GM12878 (cell line): ENCODE data around the gene EXOSC1. TPM values are rescaled to one million over a fixed set of nuclear protein-coding genes. Genes with fewer than 3 reads are reported as not detected.
A peak's percentile ranks its signal among the peaks of the same experiment; 100 is the strongest.

ENCODE experiments used
- ATAC-seq: fragments of 200-7000 bp; cut with Tn5 transposase; 3 replicates; pipeline ENCODE4 v1.9.1; 2020; ENCODE audit warnings: mild to moderate bottlenecking, moderate library complexity
- BruUV-seq: library from RNA; stranded (reverse); fragments of 400-500 nt; replicated peaks from 2 replicates; lab custom pipeline; 2021; lab: Mats Ljungman, UMichigan
- CTCF ChIA-PET: fragments of 300-600 bp; sonication (Branson Sonifier 250); formaldehyde crosslinking; extraction: SDS; loops from one replicate; lab custom pipeline; 2021; ENCODE audit warnings: inconsistent platforms; lab: Yijun Ruan, JAX
- POLR2A ChIA-PET: fragments of 350-600 bp; formaldehyde crosslinking; extraction: SDS; loops from one replicate; lab custom pipeline; 2021; ENCODE audit warnings: inconsistent platforms; lab: Charles Lee
- RAD21 ChIA-PET: fragments of 300-600 bp; sonication (Branson Sonifier 250); formaldehyde crosslinking; loops from one replicate; lab custom pipeline; 2023; ENCODE audit warnings: antibody characterized with exemption; ENCODE audit not compliant: unreplicated experiment; lab: Charles Lee
- SMC1A ChIA-PET: fragments of 300-600 bp; sonication (Branson Sonifier 250); formaldehyde crosslinking; loops from one replicate; lab custom pipeline; 2023; ENCODE audit not compliant: unreplicated experiment, uncharacterized antibody; lab: Charles Lee
- DNase-seq: peaks from one replicate; pipeline ENCODE4 v3.0.0-alpha.2; 2011; ENCODE audit warnings: low read depth, low spot score
- FAIRE-seq: peaks from 3 replicates; lab custom pipeline; 2011; peaks lifted over from hg19 to GRCh38; lab: Jason Lieb, UNC
- H2AFZ ChIP-seq: 2 replicates; pipeline ENCODE4 v1.6.0; 2011; ENCODE audit warnings: low read depth, low read length, control low read depth; ENCODE audit not compliant: control insufficient read depth
- H3K27ac ChIP-seq: 2 replicates; pipeline ENCODE4 v1.5.1; 2011; ENCODE audit warnings: control low read depth; ENCODE audit not compliant: control insufficient read depth, insufficient read depth
- H3K27me3 ChIP-seq, 2 experiments: replicated peaks in 1 of 2; 2 replicates each; pipeline versions ENCODE4 v1.6.0 to v1.6.1; 2011; ENCODE audit warnings: low read length in 1 of 2; ENCODE audit not compliant: control insufficient read depth in 2 of 2, insufficient read depth in 2 of 2
- H3K36me3 ChIP-seq, 2 experiments: 2 replicates each; pipeline ENCODE4 v1.5.1; 2011; ENCODE audit warnings: low read length in 1 of 2; ENCODE audit not compliant: control insufficient read depth in 2 of 2, insufficient read depth in 2 of 2
- H3K4me1 ChIP-seq: 2 replicates; pipeline ENCODE4 v1.6.1; 2011; ENCODE audit warnings: mild to moderate bottlenecking, low read length, moderate library complexity, mixed read lengths; ENCODE audit not compliant: control insufficient read depth, insufficient read depth
- H3K4me2 ChIP-seq: 2 replicates; pipeline ENCODE4 v1.6.0; 2011; ENCODE audit warnings: control low read depth; ENCODE audit not compliant: control insufficient read depth, insufficient read depth
- H3K4me3 ChIP-seq: fragments of 200-600 bp; sonication (generic); 2 replicates; pipeline ENCODE4 v1.5.1; 2016
- H3K79me2 ChIP-seq: 2 replicates; pipeline ENCODE4 v1.6.0; 2011; ENCODE audit warnings: low read length; ENCODE audit not compliant: control insufficient read depth, insufficient read depth
- H3K9ac ChIP-seq: 2 replicates; pipeline ENCODE4 v1.8.0; 2011; ENCODE audit warnings: low read length, control low read depth, mixed read lengths; ENCODE audit not compliant: control insufficient read depth, insufficient read depth
- H3K9me3 ChIP-seq: replicated peaks from 3 replicates; pipeline ENCODE4 v1.5.1; 2011; ENCODE audit warnings: mild to moderate bottlenecking, low read length; ENCODE audit not compliant: control insufficient read depth, insufficient read depth
- H4K20me1 ChIP-seq: 2 replicates; pipeline ENCODE4 v1.6.0; 2011; ENCODE audit not compliant: control insufficient read depth, insufficient read depth
- CUX1 ChIP-seq: IDR thresholded peaks from 2 replicates; pipeline ENCODE4 v1.6.1; 2012; ENCODE audit warnings: improper control_type of control experiment, low read depth, low read length; ENCODE audit not compliant: insufficient replicate concordance
- ELK1 ChIP-seq: IDR thresholded peaks from 2 replicates; pipeline ENCODE4 v1.6.1; 2012; ENCODE audit warnings: low read depth, low read length, improper control_type of control experiment
- EP300 ChIP-seq, 2 experiments: fragments of 150-350 bp in 1 of 2; IDR thresholded peaks; 2 replicates each; pipeline ENCODE4 v1.6.1; 2011 to 2012; ENCODE audit warnings: low read depth in 2 of 2, low read length in 2 of 2, borderline replicate concordance in 1 of 2, improper control_type of control experiment in 1 of 2, inconsistent platforms in 1 of 2; ENCODE audit not compliant: control insufficient read depth in 1 of 2
- JUNB ChIP-seq: IDR thresholded peaks from 2 replicates; pipeline ENCODE4 v1.6.1; 2016; ENCODE audit warnings: antibody characterized with exemption, mild to moderate bottlenecking
- JUND ChIP-seq: IDR thresholded peaks from 2 replicates; pipeline ENCODE4 v1.6.1; 2012; ENCODE audit warnings: low read depth, mild to moderate bottlenecking, low read length, improper control_type of control experiment, moderate library complexity
- MXI1 ChIP-seq: fragments of 150-350 bp; IDR thresholded peaks from 2 replicates; pipeline ENCODE4 v1.6.1; 2011; ENCODE audit warnings: low read depth, mild to moderate bottlenecking, inconsistent platforms, low read length, improper control_type of control experiment
- PAX5 ChIP-seq: IDR thresholded peaks from 2 replicates; pipeline ENCODE4 v1.6.1; 2011; ENCODE audit warnings: low read depth, low read length, borderline replicate concordance
- SUPT20H ChIP-seq: IDR thresholded peaks from 2 replicates; pipeline ENCODE4 v1.6.1; 2011; ENCODE audit warnings: low read depth, mild to moderate bottlenecking, low read length, moderate library complexity, borderline replicate concordance; ENCODE audit not compliant: control insufficient read depth
- TCF7 ChIP-seq: IDR thresholded peaks from 2 replicates; pipeline ENCODE4 v1.6.1; 2014; ENCODE audit warnings: antibody characterized with exemption, borderline replicate concordance
- ZNF592 ChIP-seq: fragments of 450-650 bp; IDR thresholded peaks from 2 replicates; pipeline ENCODE4 v1.6.1; 2017; ENCODE audit warnings: mild to moderate bottlenecking, moderate library complexity
- WGBS: methylation state at CpG from one replicate; pipeline ENCODE4 v1.1.6; 2016; ENCODE audit warnings: low lambda C conversion rate; ENCODE audit not compliant: insufficient replicate concordance, insufficient coverage; ENCODE audit errors: missing lambda C conversion rate; 5-methylcytosine and 5-hydroxymethylcytosine counted together
- in situ Hi-C: fragments of 300-500 bp; cut with MboI; formaldehyde crosslinking; loops from 9 replicates; pipeline ENCODE4 v1.14.3; 2018; ENCODE audit warnings: mixed read lengths
- intact Hi-C: fragments of 100-400 bp; cut with micrococcal nuclease; formaldehyde crosslinking; loops from one replicate; pipeline ENCODE4 v1.14.2; 2022; ENCODE audit not compliant: unreplicated experiment
- polyA plus RNA-seq, 11 experiments: library from polyadenylated mRNA; depleted of rRNA in 4 of 11; unstranded in 6 of 11; stranded (reverse) in 5 of 11; fragments of >200 nt; fragmentation: Nextera tagmentation in 4 of 11; fragmentation: Illumina TruSeq in 1 of 11; extraction: Ambion mirVana in 4 of 11; extraction: Trizol in 1 of 11; gene quantifications; 1 replicate in 1 of 11; 2 replicates in 10 of 11; pipeline versions ENCODE4 v1.2.1 to v1.2.3, GENCODE V29; 2011 to 2016; ENCODE audit warnings: inconsistent platforms in 2 of 11, missing spikeins in 2 of 11, low read depth in 1 of 11
- total RNA-seq, 4 experiments: library from RNA; depleted of rRNA in 3 of 4; stranded (reverse); fragments of >200 nt in 3 of 4; fragmentation: Illumina TruSeq in 1 of 4; extraction: Trizol in 1 of 4; gene quantifications; 2 replicates each; pipeline versions ENCODE4 v1.2.1 to v1.2.3, GENCODE V29; 2013 to 2021

Gene EXOSC1
- total and polyA plus RNA-seq, 10 of the 15 experiments (the other 5 are each of a cell fraction or from before 2014, with no cell fraction given) = 43.4 to 121 (median 75.1) TPM

DNA sequence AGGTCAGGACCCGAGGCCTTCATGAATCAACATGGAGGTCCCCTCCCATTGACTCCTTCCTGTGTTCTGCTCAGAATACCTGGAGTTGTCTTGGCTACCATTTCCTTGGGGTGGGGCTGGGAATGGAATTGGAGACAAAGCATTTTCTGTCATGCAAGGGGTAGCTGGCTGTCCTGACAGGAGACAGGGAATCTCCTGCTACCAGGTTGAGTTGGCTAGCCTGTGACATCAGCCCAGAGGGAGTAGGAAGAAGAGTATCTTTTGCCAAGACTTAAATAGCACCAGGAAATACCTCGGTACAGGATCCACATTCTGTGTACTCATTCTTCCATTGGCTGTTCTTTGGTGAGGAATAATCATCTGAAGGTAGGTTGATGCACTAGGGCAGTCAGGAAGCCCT is 5.0 kb upstream of the EXOSC1 start (continued):
- no peak for TF ChIP-seq ZNF592
- no peak for TF ChIP-seq TCF7

DNA sequence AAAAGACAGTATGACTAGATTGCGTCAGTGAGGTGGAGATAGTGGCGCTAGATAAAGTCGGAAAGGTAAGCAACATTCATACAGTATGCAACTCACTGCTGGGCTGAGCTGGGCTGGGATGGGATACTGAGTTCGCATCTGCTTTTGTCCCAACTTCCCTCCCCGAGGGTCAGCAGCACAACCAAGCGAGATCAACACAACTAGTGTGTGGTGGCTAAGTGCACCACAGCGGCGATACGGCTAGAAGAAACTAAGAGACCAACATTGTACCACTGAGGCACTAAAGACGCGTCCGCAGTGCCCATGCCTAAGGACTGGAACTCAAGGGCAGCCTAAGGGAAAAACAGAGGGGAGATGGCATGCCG is 467 bp downstream of the EXOSC1 start:
- in situ Hi-C loops = no loop called here
- BruUV-seq = TSS peak; percentile 75
- Histone ChIP-seq H3K79me2 (peaks cover 36% of the 10 kb centered on the region), H4K20me1 (no peaks in the 10 kb centered on the region), H2AFZ (peak overlapping the region; percentile 96), H3K4me3 (peak overlapping the region; percentile 89), H3K9ac (peak overlapping the region; percentile 81), H3K36me3 (peaks cover 0 to 12% of the 10 kb centered on the region in 2 experiments; a peak in 2 of 4 replicates), H3K4me2 (peak overlapping the region; percentile 91), H3K27me3 (no peaks in the 10 kb centered on the region), H3K27ac (peak overlapping the region; percentile 38), H3K4me1 (peaks cover 8% of the 10 kb centered on the region), H3K9me3 (no peaks in the 10 kb centered on the region; the same call in 2 of the 3 replicates)
- SMC1A ChIA-PET = interaction anchor here (1.0 to 3.0 kb wide), 4 partner anchors 14 to 31 kb away, joined by 3 to 12 read pairs (median 6); no protein-coding TSS in a partner anchor
- CTCF ChIA-PET = interaction anchor here (0.6 to 3.6 kb wide), 7 partner anchors 12 to 127 kb away, joined by 3 to 18 read pairs (median 3); partner anchors contain the start of gene ANKRD2
- TF ChIP-seq CUX1 = no peak
- no peak for TF ChIP-seq JUNB
- no peak for TF ChIP-seq PAX5
- no peak for TF ChIP-seq EP300 (IDR thresholded peaks at IDR 0.05; ENCODE audit: borderline replicate concordance in 1 of 2, control insufficient read depth in 1 of 2, low read depth in 2 of 2, low read length in 2 of 2)
- TF ChIP-seq JUND = no peak
- no peak for TF ChIP-seq ELK1
- TF ChIP-seq MXI1 = no peak
- no peak for TF ChIP-seq SUPT20H
- intact Hi-C loops = loop anchor here (5.0 kb wide), 1 partner anchor 52 kb away; the partner anchor contains the start of genes MMS19 and UBTD1
- RAD21 ChIA-PET = interaction anchor here (0.7 kb wide), 1 partner anchor 44 kb away, joined by 3 read pairs; the partner anchor contains the start of gene RRP12
- 1% methylated on average over 13 of the region's 13 CpGs for WGBS
- ATAC-seq = peak; percentile 9
- POLR2A ChIA-PET = interaction anchor here (0.5 to 1.3 kb wide), 4 partner anchors 14 to 71 kb away, joined by 3 to 6 read pairs (median 3); no protein-coding TSS in a partner anchor
- no peak for DNase-seq
- no peak for FAIRE-seq
